ENCODE results near the gene CRELD1. TPM values are rescaled to one million over a fixed set of nuclear protein-coding genes. Genes with fewer than 3 reads are reported as not detected.

Gene CRELD1
- total and polyA plus RNA-seq, 9 of the 15 experiments (the other 6 are each of a cell fraction or from before 2014, with no cell fraction given), result 3.3 to 25.8 (median 16.5) TPM

DNA sequence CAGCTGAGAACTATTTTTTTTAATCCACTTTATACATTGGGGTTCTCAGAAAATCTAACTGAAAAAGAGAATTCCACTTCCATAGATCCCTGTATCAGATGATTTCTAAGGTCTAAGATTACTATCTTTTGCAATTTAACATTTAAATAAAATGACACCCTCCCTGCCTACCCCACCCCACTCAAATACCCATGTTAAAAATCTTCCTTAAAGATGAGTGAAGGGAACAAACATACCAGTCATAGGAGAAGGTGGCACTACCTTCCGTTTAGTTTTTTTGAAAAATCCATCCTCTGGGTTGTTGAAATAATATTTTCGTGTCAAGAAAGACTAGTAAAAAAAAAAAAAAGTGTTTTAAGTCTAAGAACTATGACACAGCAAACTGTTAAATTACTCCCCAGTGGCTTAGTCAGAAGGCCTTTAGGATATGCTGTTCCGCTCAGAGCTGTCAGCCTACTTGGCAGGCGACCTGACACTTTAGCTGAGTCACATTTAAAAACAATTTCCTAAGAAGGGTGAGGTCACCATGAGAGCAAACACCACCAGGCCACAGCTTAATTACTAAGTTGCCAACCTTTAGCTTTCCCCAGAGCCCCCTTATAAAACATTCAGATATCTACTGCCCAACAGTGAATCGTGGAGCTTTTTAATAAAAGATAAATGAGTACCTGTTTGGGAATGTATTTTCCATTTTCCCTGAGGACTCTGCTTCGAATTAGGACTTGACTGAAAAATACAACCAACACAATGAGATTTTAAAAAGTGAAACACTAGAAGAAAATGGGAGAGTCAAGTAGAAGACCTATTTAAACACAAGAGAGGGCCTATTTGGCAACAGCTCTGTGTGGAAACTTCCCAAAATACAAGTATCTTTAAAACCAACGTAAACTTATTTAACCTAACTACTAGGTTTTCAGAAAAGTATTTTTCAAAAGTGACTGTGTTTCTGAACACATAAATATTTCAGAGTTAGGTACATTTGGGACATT, 43.4 kb downstream of the CRELD1 start (continued):
- TF ChIP-seq, protein P1, sequence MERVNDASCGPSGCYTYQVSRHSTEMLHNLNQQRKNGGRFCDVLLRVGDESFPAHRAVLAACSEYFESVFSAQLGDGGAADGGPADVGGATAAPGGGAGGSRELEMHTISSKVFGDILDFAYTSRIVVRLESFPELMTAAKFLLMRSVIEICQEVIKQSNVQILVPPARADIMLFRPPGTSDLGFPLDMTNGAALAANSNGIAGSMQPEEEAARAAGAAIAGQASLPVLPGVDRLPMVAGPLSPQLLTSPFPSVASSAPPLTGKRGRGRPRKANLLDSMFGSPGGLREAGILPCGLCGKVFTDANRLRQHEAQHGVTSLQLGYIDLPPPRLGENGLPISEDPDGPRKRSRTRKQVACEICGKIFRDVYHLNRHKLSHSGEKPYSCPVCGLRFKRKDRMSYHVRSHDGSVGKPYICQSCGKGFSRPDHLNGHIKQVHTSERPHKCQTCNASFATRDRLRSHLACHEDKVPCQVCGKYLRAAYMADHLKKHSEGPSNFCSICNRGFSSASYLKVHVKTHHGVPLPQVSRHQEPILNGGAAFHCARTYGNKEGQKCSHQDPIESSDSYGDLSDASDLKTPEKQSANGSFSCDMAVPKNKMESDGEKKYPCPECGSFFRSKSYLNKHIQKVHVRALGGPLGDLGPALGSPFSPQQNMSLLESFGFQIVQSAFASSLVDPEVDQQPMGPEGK (CRISPR knock-in tag; IDR thresholded peaks at IDR 0.05; ENCODE audit: borderline replicate concordance), result no peak
- TF ChIP-seq ERF (CRISPR knock-in tag; IDR thresholded peaks at IDR 0.05) (no peak), SOX6 (IDR thresholded peaks at IDR 0.05) (peak; percentile 78), ZBTB1 (CRISPR knock-in tag; IDR thresholded peaks at IDR 0.05; ENCODE audit: borderline replicate concordance, low read depth) (no peak), ZNF695 (CRISPR knock-in tag; IDR thresholded peaks at IDR 0.05) (no peak), CREB3 (tag; conservative IDR thresholded peaks at IDR 0.05; ENCODE audit: low read depth) (peak; percentile 94), CBX1 (IDR thresholded peaks at IDR 0.05; ENCODE audit: low read depth) (no peak), ETV6 (IDR thresholded peaks at IDR 0.05; ENCODE audit: borderline replicate concordance in 1 of 2, low read depth in 2 of 2, low read length in 1 of 2) (no peak; a peak in 1 of 4 replicates), ETV6 (CRISPR knock-in tag; IDR thresholded peaks at IDR 0.05; ENCODE audit: borderline replicate concordance) (no peak), NR3C1 (CRISPR knock-in tag; IDR thresholded peaks at IDR 0.05) (no peak), ARID2 (IDR thresholded peaks at IDR 0.05) (no peak), ZNF766 (CRISPR knock-in tag; conservative IDR thresholded peaks at IDR 0.05) (peak; percentile 78), HES1 (IDR thresholded peaks at IDR 0.05; ENCODE audit: low read depth) (no peak), CBX3 (IDR thresholded peaks at IDR 0.05; ENCODE audit: borderline replicate concordance in 1 of 2, low read length in 2 of 2) (peak in 1 of 2 experiments; percentile 87; a peak in 1 of 3 replicates), KDM5B (IDR thresholded peaks at IDR 0.05; ENCODE audit: insufficient replicate concordance, low read depth, low read length) (peak; percentile 50), MEIS2 (IDR thresholded peaks at IDR 0.05; ENCODE audit: partially characterized antibody) (peak; percentile 97), MIER1 (IDR thresholded peaks at IDR 0.05; ENCODE audit: low read depth) (no peak), ZNF449 (CRISPR knock-in tag; IDR thresholded peaks at IDR 0.05) (peak; percentile 42; the same call in 1 of the 2 replicates), HOXB6 (CRISPR knock-in tag; IDR thresholded peaks at IDR 0.05; ENCODE audit: borderline replicate concordance) (no peak)
- TF ChIP-seq, protein P2, sequence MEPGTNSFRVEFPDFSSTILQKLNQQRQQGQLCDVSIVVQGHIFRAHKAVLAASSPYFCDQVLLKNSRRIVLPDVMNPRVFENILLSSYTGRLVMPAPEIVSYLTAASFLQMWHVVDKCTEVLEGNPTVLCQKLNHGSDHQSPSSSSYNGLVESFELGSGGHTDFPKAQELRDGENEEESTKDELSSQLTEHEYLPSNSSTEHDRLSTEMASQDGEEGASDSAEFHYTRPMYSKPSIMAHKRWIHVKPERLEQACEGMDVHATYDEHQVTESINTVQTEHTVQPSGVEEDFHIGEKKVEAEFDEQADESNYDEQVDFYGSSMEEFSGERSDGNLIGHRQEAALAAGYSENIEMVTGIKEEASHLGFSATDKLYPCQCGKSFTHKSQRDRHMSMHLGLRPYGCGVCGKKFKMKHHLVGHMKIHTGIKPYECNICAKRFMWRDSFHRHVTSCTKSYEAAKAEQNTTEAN (CRISPR knock-in tag; IDR thresholded peaks at IDR 0.05), result no peak
